ENCODE measurements around the gene NOC3L.

NOC3L gene

DNA sequence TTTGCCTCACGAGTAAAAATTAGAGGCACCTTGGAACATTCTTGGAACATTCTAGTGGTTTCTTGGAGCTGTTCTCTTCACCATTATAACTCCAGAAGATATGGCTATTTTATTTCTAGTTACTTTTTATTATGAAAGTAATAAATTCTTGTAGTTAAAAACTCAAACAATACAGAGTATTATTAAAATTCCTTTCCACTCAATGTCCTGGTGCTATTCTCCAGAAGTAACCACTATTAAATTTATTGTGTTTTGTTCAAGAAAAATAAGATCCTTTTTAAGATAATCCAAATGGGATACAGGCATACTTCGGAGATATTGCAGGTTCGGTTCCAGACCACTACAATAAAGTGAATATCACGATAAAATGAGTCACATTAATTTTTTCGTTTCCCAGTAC is 68.6 kb downstream of the NOC3L start:
- no peak for DNase-seq

DNA sequence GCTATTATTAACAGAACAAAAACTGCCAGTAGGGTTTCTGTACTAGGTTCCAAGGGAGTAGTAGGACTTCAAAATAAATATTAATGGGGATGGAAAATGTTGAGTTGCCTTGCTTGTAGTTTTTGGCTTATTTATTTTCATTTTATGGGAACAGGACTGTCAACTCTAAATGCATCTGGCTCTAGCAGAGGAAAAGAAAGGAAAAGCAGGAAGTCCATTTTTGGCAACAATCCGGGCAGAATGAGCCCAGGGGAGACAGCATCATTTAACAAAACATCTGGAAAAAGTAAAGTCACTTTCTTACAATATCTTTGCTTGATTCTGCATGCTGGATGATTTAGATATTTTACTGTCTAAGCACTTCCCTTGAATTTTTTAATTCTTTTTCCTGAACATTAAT is 69.4 kb downstream of the NOC3L start:
- DNase-seq, result no peak

GRCh38 chr10:94292434-94293090 is 70.2 kb downstream of the NOC3L start:
- no peak for DNase-seq

DNA sequence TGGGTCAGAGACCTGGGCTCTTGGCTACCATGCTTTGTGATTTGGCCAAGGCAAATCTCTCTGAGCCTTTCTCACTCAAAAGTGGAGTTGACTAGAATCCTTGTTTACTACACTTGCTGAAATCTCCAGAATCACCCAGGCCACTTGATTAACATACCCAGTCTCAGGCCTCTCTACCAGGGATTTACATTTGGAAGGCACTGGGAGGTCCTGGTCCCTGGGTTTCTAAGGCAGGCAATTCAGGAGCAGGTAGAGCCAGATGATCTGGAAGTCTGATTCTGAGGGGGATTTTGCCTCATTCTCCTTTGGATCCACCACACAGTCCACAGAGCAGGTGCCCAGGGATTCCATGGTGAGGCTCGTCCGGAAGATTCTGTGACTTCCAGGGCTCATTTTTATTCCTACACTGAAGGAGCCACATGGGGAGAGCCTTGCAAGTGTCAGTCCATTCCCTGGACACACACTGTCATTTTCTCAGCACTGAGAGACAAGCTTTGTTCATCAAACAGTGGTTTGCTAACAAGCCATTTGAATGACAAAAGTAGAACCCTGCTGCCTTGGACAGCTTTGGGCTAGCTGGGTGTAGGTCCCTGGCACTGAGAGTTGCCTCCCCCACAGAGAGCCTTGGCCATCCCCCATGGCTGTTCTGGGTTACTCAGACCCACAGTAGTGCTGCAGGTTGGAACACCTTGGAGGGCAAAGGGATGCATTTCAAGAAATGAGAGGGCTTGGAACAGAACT is 74.2 kb downstream of the NOC3L start:
- DNase-seq, result no peak

DNA sequence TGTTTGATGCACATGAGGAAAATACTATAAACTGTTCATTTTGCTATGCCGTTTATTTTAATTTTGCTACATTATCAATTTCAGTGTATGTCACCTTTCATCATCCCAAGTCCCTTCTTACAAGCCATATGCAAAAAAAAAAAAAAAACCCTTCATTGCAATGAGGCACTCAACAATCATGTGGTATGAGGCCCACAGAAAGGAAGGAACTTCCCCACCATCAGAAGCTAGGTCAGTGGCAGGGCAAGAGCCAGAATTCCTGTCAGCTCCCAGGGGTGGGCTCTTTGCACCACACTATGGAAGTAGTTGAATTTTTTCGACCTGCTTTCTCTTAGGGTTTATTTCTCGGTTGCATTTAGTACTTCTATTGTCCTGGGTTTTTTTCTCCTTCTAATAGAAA is 75.4 kb downstream of the NOC3L start:
- DNase-seq, result no peak

DNA sequence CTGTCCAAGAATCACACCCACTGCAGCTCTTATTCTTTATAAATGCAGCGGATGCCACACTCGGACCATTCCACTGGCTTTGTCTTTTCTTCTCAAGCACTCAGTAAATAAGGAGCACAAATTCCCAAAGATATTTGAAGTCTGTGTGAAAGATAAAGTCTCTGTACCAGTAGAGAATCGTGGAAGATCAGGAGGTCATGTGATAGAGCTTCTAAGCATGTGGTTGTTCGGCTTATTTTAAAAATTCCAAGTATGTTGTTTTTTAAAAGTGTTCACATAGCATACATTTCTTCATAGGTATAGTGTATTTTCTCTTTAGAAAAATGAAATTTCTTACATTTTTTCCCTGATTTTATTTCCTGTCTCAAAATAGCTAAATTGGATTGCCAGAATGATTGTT is 75.8 kb downstream of the NOC3L start:
- DNase-seq, result no peak

- DNase-seq, result no peak
These were observed 77.5 kb downstream of the NOC3L start for GRCh38 chr10:94285271-94285670.
